SK-N-SH (cell line): ENCODE results near the gene GNAI1. TPM values are rescaled to one million over a fixed set of nuclear protein-coding genes. Genes with fewer than 3 reads are reported as not detected.

Source experiments
- CTCF ChIA-PET: fragments of 300-600, 350-600 bp; formaldehyde crosslinking; extraction: SDS; loops from one replicate; lab custom pipeline; 2021; lab: Yijun Ruan, JAX
- POLR2A ChIA-PET: fragments of 350-600 bp; sonication (Branson Sonifier 250); formaldehyde crosslinking; extraction: SDS; loops from one replicate; lab custom pipeline; 2020; ENCODE audit warnings: antibody characterized with exemption, inconsistent platforms; lab: Yijun Ruan, JAX
- DNase-seq: peaks from one replicate; pipeline ENCODE4 v3.0.0; 2012
- H2AFZ ChIP-seq: fragments of 200-600 bp; sonication (generic); 2 replicates; pipeline ENCODE4 v1.8.1; 2016; ENCODE audit warnings: antibody characterized with exemption, mild to moderate bottlenecking, low read depth
- H3F3A ChIP-seq: fragments of 200-600 bp; sonication (generic); replicated peaks from 2 replicates; pipeline ENCODE3; 2016; ENCODE audit warnings: antibody characterized with exemption, mild to moderate bottlenecking; ENCODE audit not compliant: insufficient read depth
- H3K27ac ChIP-seq, 2 experiments: fragments of 200-500 bp in 1 of 2; fragments of 200-600 bp in 1 of 2; sonication (Bioruptor generic) in 1 of 2; sonication (generic), shearing (Covaris generic) in 1 of 2; 2 replicates each; pipeline versions ENCODE4 v1.5.1 to v1.6.1; 2014 to 2016; ENCODE audit warnings: low read depth in 2 of 2, inconsistent platforms in 1 of 2, low read length in 1 of 2, mild to moderate bottlenecking in 1 of 2, mixed read lengths in 1 of 2
- H3K27me3 ChIP-seq: fragments of 200-600 bp; sonication (generic), shearing (Covaris generic); 2 replicates; pipeline ENCODE4 v1.6.1; 2016; ENCODE audit warnings: mixed run types; ENCODE audit not compliant: insufficient read depth
- H3K36me3 ChIP-seq, 2 experiments: fragments of 200-500 bp in 1 of 2; fragments of 200-600 bp in 1 of 2; sonication (Bioruptor generic) in 1 of 2; sonication (generic) in 1 of 2; replicated peaks in 1 of 2; 2 replicates each; pipeline versions ENCODE3 to v1.5.1; 2014 to 2016; ENCODE audit warnings: low read length in 1 of 2, mild to moderate bottlenecking in 1 of 2; ENCODE audit not compliant: insufficient read depth in 2 of 2, control insufficient read depth in 1 of 2
- H3K4me1 ChIP-seq, 2 experiments: fragments of 200-500 bp in 1 of 2; fragments of 200-600 bp in 1 of 2; sonication (Bioruptor generic) in 1 of 2; sonication (generic), shearing (Covaris generic) in 1 of 2; 2 replicates each; pipeline versions ENCODE4 v1.5.1 to v1.6.1; 2014 to 2016; ENCODE audit warnings: low read depth in 1 of 2, low read length in 1 of 2, mixed run types in 1 of 2; ENCODE audit not compliant: insufficient read depth in 2 of 2, control insufficient read depth in 1 of 2
- H3K4me2 ChIP-seq: fragments of 200-600 bp; sonication (generic), shearing (Covaris generic); 2 replicates; pipeline ENCODE4 v1.6.1; 2017; ENCODE audit warnings: mixed run types
- H3K4me3 ChIP-seq, 2 experiments: fragments of 200-500 bp in 1 of 2; fragments of 200-600 bp in 1 of 2; sonication (Bioruptor generic) in 1 of 2; sonication (generic), shearing (Covaris generic) in 1 of 2; 2 replicates each; pipeline versions ENCODE4 v1.5.1 to v1.8.1; 2014 to 2016; ENCODE audit warnings: low read depth in 2 of 2, inconsistent platforms in 1 of 2, low read length in 1 of 2, mild to moderate bottlenecking in 1 of 2, mixed read lengths in 1 of 2, moderate library complexity in 1 of 2
- H3K79me2 ChIP-seq: fragments of 200-600 bp; sonication (generic); 2 replicates; pipeline ENCODE4 v1.8.1; 2017; ENCODE audit warnings: mild to moderate bottlenecking; ENCODE audit not compliant: insufficient read depth
- H3K9ac ChIP-seq: fragments of 200-600 bp; sonication (generic); 2 replicates; pipeline ENCODE4 v1.6.1; 2017; ENCODE audit warnings: mixed run types
- H3K9me2 ChIP-seq: fragments of 200-600 bp; sonication (generic); 2 replicates; pipeline ENCODE4 v1.6.1; 2017; ENCODE audit warnings: mixed run types
- H3K9me3 ChIP-seq: fragments of 200-600 bp; sonication (generic); 2 replicates; pipeline ENCODE4 v1.6.1; 2017; ENCODE audit warnings: mixed run types, mild to moderate bottlenecking, moderate library complexity
- H4K20me1 ChIP-seq: fragments of 200-600 bp; sonication (generic); 2 replicates; pipeline ENCODE4 v1.6.1; 2017; ENCODE audit warnings: mild to moderate bottlenecking, mixed run types; ENCODE audit not compliant: insufficient read depth
- CHD2 ChIP-seq: fragments of 150-350 bp; IDR thresholded peaks from 2 replicates; pipeline ENCODE4 v1.6.1; 2018; ENCODE audit warnings: low read length; ENCODE audit not compliant: partially characterized antibody
- ELF1 ChIP-seq: IDR thresholded peaks from 2 replicates; pipeline ENCODE4 v1.4.0; 2012
- FOXJ3 ChIP-seq: sonication (generic); formaldehyde crosslinking; IDR thresholded peaks from 2 replicates; pipeline ENCODE4 v1.5.1; 2020; ENCODE audit warnings: mild to moderate bottlenecking, missing genetic modification reagents
- NRF1 ChIP-seq: IDR thresholded peaks from 2 replicates; pipeline ENCODE4 v1.6.1; 2012; ENCODE audit warnings: low read depth, mild to moderate bottlenecking, low read length
- RFX5 ChIP-seq: IDR thresholded peaks from 2 replicates; pipeline ENCODE4 v1.6.1; 2012; ENCODE audit warnings: mild to moderate bottlenecking, improper control_type of control experiment, low read length
- RXRA ChIP-seq: IDR thresholded peaks from 2 replicates; pipeline ENCODE4 v1.4.0; 2012; ENCODE audit warnings: low read depth, mild to moderate bottlenecking, borderline replicate concordance
- TAF1 ChIP-seq: IDR thresholded peaks from 2 replicates; pipeline ENCODE4 v1.6.1; 2012; ENCODE audit warnings: low read depth, mild to moderate bottlenecking, low read length, moderate library complexity, borderline replicate concordance
- WGBS: methylation state at CpG from one replicate; pipeline ENCODE4 v1.1.6; 2017; ENCODE audit warnings: low lambda C conversion rate; 5-methylcytosine and 5-hydroxymethylcytosine counted together
- polyA plus RNA-seq, 3 experiments: library from polyadenylated mRNA; depleted of rRNA; stranded (reverse); fragments of >200 nt; gene quantifications; 2 replicates each; pipeline ENCODE4 v1.2.3, GENCODE V29; 2012
- TF ChIP-seq, protein P1 (sequence below): fragments of 150-350 bp; IDR thresholded peaks from 2 replicates; pipeline ENCODE4 v1.6.1; 2016; ENCODE audit warnings: mild to moderate bottlenecking, low read depth, low read length
- TF ChIP-seq, protein P2 (sequence below): IDR thresholded peaks from 2 replicates; pipeline ENCODE4; 2012
- TF ChIP-seq, protein P3 (sequence below): IDR thresholded peaks from 2 replicates; pipeline ENCODE4 v1.6.1; 2012; ENCODE audit warnings: mild to moderate bottlenecking, low read depth, low read length, moderate library complexity
- TF ChIP-seq, protein P4 (sequence below): fragments of 200-600 bp; sonication (generic); IDR thresholded peaks from 2 replicates; pipeline ENCODE4 v1.6.1; 2017; ENCODE audit warnings: antibody characterized with exemption, mild to moderate bottlenecking, moderate library complexity

The GNAI1 gene
- polyA plus RNA-seq, 1 of the 3 experiments (the other 2 are of a cell fraction), result 69.1 TPM

DNA sequence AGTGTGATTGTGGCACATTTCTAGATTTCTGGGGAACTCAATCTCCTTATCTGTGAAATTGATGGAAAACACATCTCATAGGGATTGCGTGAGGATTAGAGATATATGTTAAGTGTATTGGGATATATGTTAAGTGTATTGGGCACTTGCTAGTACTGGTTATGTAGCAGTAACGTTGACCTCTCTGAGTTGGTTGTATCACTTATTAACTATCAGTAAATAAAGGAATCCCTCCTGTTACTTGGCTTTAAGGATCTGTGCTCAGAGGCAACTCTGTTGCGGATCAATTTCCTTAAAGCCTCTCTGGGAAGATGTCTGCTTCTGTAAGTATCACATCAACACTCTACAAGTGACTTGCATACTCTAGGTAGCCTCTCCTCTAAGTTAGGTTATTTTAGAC, 25.2 kb downstream of the GNAI1 start:
- 97% methylated on average over 3 of the region's 3 CpGs for WGBS
- Histone ChIP-seq H3K27me3 (no peaks in the 10 kb centered on the region), H3K4me3 (no peak overlapping the region), H2AFZ (no peak overlapping the region), H3K9me2 (no peaks in the 10 kb centered on the region), H3K4me2 (no peak overlapping the region), H3K9ac (no peak overlapping the region), H3K9me3 (no peaks in the 10 kb centered on the region), H3F3A (no peaks in the 10 kb centered on the region), H3K36me3 (peaks cover 0 to 4% of the 10 kb centered on the region in 2 experiments), H3K27ac (no peak overlapping the region), H4K20me1 (peaks cover 97% of the 10 kb centered on the region), H3K79me2 (peaks cover 100% of the 10 kb centered on the region), H3K4me1 (peaks cover 4 to 6% of the 10 kb centered on the region in 2 experiments; a peak in 2 of 4 replicates)
- TF ChIP-seq, protein P1, sequence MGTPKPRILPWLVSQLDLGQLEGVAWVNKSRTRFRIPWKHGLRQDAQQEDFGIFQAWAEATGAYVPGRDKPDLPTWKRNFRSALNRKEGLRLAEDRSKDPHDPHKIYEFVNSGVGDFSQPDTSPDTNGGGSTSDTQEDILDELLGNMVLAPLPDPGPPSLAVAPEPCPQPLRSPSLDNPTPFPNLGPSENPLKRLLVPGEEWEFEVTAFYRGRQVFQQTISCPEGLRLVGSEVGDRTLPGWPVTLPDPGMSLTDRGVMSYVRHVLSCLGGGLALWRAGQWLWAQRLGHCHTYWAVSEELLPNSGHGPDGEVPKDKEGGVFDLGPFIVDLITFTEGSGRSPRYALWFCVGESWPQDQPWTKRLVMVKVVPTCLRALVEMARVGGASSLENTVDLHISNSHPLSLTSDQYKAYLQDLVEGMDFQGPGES, result no peak
- TF ChIP-seq, protein P2, sequence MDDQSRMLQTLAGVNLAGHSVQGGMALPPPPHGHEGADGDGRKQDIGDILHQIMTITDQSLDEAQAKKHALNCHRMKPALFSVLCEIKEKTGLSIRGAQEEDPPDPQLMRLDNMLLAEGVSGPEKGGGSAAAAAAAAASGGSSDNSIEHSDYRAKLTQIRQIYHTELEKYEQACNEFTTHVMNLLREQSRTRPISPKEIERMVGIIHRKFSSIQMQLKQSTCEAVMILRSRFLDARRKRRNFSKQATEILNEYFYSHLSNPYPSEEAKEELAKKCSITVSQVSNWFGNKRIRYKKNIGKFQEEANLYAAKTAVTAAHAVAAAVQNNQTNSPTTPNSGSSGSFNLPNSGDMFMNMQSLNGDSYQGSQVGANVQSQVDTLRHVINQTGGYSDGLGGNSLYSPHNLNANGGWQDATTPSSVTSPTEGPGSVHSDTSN, result no peak
- no peak for TF ChIP-seq RXRA
- no peak for TF ChIP-seq NRF1
- no peak for TF ChIP-seq TAF1
- TF ChIP-seq, protein P3, sequence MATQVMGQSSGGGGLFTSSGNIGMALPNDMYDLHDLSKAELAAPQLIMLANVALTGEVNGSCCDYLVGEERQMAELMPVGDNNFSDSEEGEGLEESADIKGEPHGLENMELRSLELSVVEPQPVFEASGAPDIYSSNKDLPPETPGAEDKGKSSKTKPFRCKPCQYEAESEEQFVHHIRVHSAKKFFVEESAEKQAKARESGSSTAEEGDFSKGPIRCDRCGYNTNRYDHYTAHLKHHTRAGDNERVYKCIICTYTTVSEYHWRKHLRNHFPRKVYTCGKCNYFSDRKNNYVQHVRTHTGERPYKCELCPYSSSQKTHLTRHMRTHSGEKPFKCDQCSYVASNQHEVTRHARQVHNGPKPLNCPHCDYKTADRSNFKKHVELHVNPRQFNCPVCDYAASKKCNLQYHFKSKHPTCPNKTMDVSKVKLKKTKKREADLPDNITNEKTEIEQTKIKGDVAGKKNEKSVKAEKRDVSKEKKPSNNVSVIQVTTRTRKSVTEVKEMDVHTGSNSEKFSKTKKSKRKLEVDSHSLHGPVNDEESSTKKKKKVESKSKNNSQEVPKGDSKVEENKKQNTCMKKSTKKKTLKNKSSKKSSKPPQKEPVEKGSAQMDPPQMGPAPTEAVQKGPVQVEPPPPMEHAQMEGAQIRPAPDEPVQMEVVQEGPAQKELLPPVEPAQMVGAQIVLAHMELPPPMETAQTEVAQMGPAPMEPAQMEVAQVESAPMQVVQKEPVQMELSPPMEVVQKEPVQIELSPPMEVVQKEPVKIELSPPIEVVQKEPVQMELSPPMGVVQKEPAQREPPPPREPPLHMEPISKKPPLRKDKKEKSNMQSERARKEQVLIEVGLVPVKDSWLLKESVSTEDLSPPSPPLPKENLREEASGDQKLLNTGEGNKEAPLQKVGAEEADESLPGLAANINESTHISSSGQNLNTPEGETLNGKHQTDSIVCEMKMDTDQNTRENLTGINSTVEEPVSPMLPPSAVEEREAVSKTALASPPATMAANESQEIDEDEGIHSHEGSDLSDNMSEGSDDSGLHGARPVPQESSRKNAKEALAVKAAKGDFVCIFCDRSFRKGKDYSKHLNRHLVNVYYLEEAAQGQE, result no peak
- TF ChIP-seq, protein P4, sequence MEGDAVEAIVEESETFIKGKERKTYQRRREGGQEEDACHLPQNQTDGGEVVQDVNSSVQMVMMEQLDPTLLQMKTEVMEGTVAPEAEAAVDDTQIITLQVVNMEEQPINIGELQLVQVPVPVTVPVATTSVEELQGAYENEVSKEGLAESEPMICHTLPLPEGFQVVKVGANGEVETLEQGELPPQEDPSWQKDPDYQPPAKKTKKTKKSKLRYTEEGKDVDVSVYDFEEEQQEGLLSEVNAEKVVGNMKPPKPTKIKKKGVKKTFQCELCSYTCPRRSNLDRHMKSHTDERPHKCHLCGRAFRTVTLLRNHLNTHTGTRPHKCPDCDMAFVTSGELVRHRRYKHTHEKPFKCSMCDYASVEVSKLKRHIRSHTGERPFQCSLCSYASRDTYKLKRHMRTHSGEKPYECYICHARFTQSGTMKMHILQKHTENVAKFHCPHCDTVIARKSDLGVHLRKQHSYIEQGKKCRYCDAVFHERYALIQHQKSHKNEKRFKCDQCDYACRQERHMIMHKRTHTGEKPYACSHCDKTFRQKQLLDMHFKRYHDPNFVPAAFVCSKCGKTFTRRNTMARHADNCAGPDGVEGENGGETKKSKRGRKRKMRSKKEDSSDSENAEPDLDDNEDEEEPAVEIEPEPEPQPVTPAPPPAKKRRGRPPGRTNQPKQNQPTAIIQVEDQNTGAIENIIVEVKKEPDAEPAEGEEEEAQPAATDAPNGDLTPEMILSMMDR, result no peak
- TF ChIP-seq ELF1, result no peak
- TF ChIP-seq FOXJ3 (CRISPR knock-in tag), result no peak
- no peak for TF ChIP-seq RFX5
- no peak for TF ChIP-seq CHD2
- DNase-seq, result no peak
- CTCF ChIA-PET, result interaction anchor here (1.1 kb wide), 1 partner anchor 233 kb away, joined by 3 read pairs; no protein-coding TSS in a partner anchor
- POLR2A ChIA-PET, result no interaction called here
